GM20431 (cell line): Measurements from ENCODE around the gene ECHDC3.
"Not testable (repeated sequence)": the region's sequence is repeated elsewhere in the genome, so short reads cannot be mapped to it uniquely, and the experiment has no call there.

Source experiments
- in situ Hi-C: fragments of 300-500 bp; cut with MseI, MboI; formaldehyde crosslinking; loops from one replicate; pipeline ENCODE4 v1.15.0; 2020; ENCODE audit warnings: low sequenced_read_pairs; ENCODE audit not compliant: unreplicated experiment

The ECHDC3 gene

GRCh38 chr10:11715815-11716494 is 26.2 kb upstream of the ECHDC3 start:
- in situ Hi-C loops: no loop called here

GRCh38 chr10:11716686-11717085 is 25.5 kb upstream of the ECHDC3 start:
- in situ Hi-C loops: no loop called here

- in situ Hi-C loops: loop anchor here (10.0 kb wide), 1 partner anchor 205 kb away; no protein-coding TSS in a partner anchor
Measured at GRCh38 chr10:11719496-11720259, 22.5 kb upstream of the ECHDC3 start.

GRCh38 chr10:11720260-11720741 is 21.9 kb upstream of the ECHDC3 start:
- in situ Hi-C loops: loop anchor here (10.0 kb wide), 1 partner anchor 206 kb away; no protein-coding TSS in a partner anchor

GRCh38 chr10:11721806-11722205 is 20.4 kb upstream of the ECHDC3 start:
- in situ Hi-C loops: loop anchor here (10.0 kb wide), 1 partner anchor 207 kb away; no protein-coding TSS in a partner anchor

GRCh38 chr10:11723359-11723758 is 18.8 kb upstream of the ECHDC3 start:
- in situ Hi-C loops: loop anchor here (10.0 kb wide), 1 partner anchor 209 kb away; no protein-coding TSS in a partner anchor

GRCh38 chr10:11724938-11725776 is 17.0 kb upstream of the ECHDC3 start:
- in situ Hi-C loops: loop anchor here (10.0 kb wide), 1 partner anchor 210 kb away; no protein-coding TSS in a partner anchor

- in situ Hi-C loops: loop anchor here (10.0 kb wide), 1 partner anchor 211 kb away; no protein-coding TSS in a partner anchor
Measured at GRCh38 chr10:11725912-11726311, 16.3 kb upstream of the ECHDC3 start.

- in situ Hi-C loops: loop anchor here (10.0 kb wide), 1 partner anchor 213 kb away; no protein-coding TSS in a partner anchor
Measured at GRCh38 chr10:11727563-11727962, 14.6 kb upstream of the ECHDC3 start.

GRCh38 chr10:11728353-11728752 is 13.8 kb upstream of the ECHDC3 start:
- in situ Hi-C loops: loop anchor here (10.0 kb wide), 1 partner anchor 214 kb away; no protein-coding TSS in a partner anchor

- in situ Hi-C loops: loop anchor here (10.0 kb wide), 1 partner anchor 215 kb away; no protein-coding TSS in a partner anchor
Measured at GRCh38 chr10:11729790-11730315, 12.3 kb upstream of the ECHDC3 start.

- in situ Hi-C loops: no loop called here
Measured at GRCh38 chr10:11730779-11731178, 11.4 kb upstream of the ECHDC3 start.

GRCh38 chr10:11736767-11737166 is 5.4 kb upstream of the ECHDC3 start:
- in situ Hi-C loops: not testable (repeated sequence)

- in situ Hi-C loops: not testable (repeated sequence)
Measured at GRCh38 chr10:11737258-11738032, 4.7 kb upstream of the ECHDC3 start.

GRCh38 chr10:11740907-11741306 is 1.3 kb upstream of the ECHDC3 start:
- in situ Hi-C loops: no loop called here

GRCh38 chr10:11741608-11742007 is 574 bp upstream of the ECHDC3 start:
- in situ Hi-C loops: no loop called here

GRCh38 chr10:11742779-11743298 is 657 bp downstream of the ECHDC3 start:
- in situ Hi-C loops: no loop called here

GRCh38 chr10:11743461-11744338 is 1.5 kb downstream of the ECHDC3 start:
- in situ Hi-C loops: no loop called here
